Stimulated activated effector memory CD8-positive, alpha-beta T cell treated with anti-CD3 and anti-CD28 coated beads, Interleukin-12 subunit alpha, Interleukin-12 subunit beta, amount 100 ng/mL, for 72 hours (primary cell): ENCODE results near the gene COL5A1.

Experiments used
- ATAC-seq: fragments of 150-1000 bp; cut with Tn5 transposase; 2 replicates; pipeline ENCODE4 v1.10.0; 2021
- DNase-seq, 2 donors: peaks; one replicate each; pipeline ENCODE4 v3.0.0; 2021 to 2022; ENCODE audit warnings: low spot score in 2 of 2
- H3K27ac Mint-ChIP-seq: one replicate; pipeline ENCODE4 v1.8.0; 2022; ENCODE audit warnings: mild to moderate bottlenecking, mixed read lengths
- H3K36me3 Mint-ChIP-seq: one replicate; pipeline ENCODE4 v1.8.0; 2022; ENCODE audit warnings: mild to moderate bottlenecking, mixed read lengths
- H3K4me1 Mint-ChIP-seq: one replicate; pipeline ENCODE4 v1.8.0; 2022; ENCODE audit warnings: mixed read lengths
- H3K4me3 Mint-ChIP-seq: one replicate; pipeline ENCODE4 v1.8.0; 2022; ENCODE audit warnings: mild to moderate bottlenecking, mixed read lengths
- H3K9me3 Mint-ChIP-seq: one replicate; pipeline ENCODE4 v1.8.0; 2022; ENCODE audit warnings: mixed read lengths

The COL5A1 gene

DNA sequence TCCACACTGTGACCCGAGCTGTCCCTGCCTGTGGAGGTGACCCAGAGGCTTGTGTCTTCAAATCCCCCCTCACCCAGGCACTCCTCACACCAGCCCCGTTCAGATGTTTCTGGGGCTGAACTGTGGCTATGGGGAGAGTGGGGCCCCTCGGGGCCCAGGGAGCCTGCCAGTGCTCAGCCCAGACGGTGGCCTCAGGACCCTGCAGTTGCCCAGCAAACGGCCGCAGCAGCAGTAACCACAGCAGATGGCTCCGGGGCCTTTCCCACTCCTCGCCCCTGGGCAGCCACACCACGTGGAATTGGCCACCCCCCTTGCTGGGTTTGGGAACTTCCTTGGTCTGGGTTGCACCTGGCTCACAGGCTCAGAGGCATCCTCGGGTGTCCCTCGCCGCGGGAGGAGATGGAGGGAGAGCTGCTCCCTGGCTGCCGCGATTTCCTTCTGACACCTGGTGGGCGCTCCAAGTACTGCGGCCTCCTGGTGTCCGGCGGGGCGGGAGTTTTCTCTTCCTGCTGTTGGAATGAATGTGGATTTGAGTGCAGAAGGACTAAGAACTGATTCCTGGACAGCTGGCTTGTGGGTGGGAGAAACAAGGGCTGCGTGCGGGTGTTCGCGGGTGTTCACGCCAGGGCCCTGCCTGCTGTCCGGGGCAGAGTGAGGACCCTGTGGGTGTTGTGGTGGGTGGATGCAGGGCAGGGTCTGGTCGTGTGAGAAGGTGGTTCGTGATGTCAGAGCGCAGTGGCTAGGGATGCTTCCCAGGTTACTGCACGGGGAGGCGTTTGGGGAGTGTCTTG, 97.5 kb downstream of the COL5A1 start:
- Mint-ChIP-seq H3K27ac (peak overlapping the region; percentile 13), H3K4me1 (peaks cover 8% of the 10 kb centered on the region), H3K9me3 (no peaks in the 10 kb centered on the region), H3K36me3 (no peaks in the 10 kb centered on the region), H3K4me3 (no peak overlapping the region)
- DNase-seq (peak in 1 of 2 donors; percentile 56), ATAC-seq (no peak)

- Mint-ChIP-seq H3K9me3 (no peaks in the 10 kb centered on the region), H3K4me3 (no peak overlapping the region), H3K36me3 (no peaks in the 10 kb centered on the region), H3K4me1 (peaks cover 8% of the 10 kb centered on the region), H3K27ac (peak overlapping the region; percentile 13)
- DNase-seq (no peak), ATAC-seq (no peak)
These were observed 98.0 kb downstream of the COL5A1 start for GRCh38 chr9:134739660-134739968.

DNA sequence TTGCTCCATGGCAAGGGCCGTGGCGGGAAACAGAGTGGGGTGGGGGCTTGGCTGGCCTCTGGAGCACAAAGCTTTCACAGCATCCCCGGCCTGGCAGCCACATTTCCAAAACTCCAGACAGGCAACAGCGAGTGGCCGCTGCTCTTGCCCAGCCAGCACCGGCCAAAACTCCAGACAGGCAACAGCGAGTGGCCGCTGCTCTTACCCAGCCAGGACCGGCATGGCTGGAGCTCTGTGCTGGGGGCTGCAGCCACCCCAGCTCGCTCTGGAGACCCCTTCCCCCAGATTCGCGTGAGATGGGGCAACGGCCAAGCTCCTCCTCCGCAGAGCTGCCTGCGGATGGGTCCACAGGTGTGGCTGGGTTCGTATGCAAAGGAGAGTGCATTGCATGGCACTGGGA, 98.5 kb downstream of the COL5A1 start:
- H3K4me1 Mint-ChIP-seq, result peaks cover 8% of the 10 kb centered on the region
- no peak for DNase-seq
- ATAC-seq, result no peak
- H3K27ac Mint-ChIP-seq, result no peak overlapping the region
- H3K4me3 Mint-ChIP-seq, result no peak overlapping the region
- H3K9me3 Mint-ChIP-seq, result no peaks in the 10 kb centered on the region
- H3K36me3 Mint-ChIP-seq, result no peaks in the 10 kb centered on the region

GRCh38 chr9:134741846-134742245, 100.2 kb downstream of the COL5A1 start:
- Mint-ChIP-seq H3K4me3 (no peak overlapping the region), H3K9me3 (no peaks in the 10 kb centered on the region), H3K36me3 (no peaks in the 10 kb centered on the region), H3K4me1 (peaks cover 8% of the 10 kb centered on the region), H3K27ac (peak overlapping the region; percentile 47)
- ATAC-seq, result no peak
- DNase-seq, result no peak

GRCh38 chr9:134742822-134743535, 101.4 kb downstream of the COL5A1 start:
- H3K4me1 Mint-ChIP-seq, result peaks cover 8% of the 10 kb centered on the region
- H3K9me3 Mint-ChIP-seq, result no peaks in the 10 kb centered on the region
- H3K36me3 Mint-ChIP-seq, result no peaks in the 10 kb centered on the region
- DNase-seq, result no peak
- H3K4me3 Mint-ChIP-seq, result no peak overlapping the region
- ATAC-seq, result no peak
- peak overlapping the region; percentile 6 for H3K27ac Mint-ChIP-seq

- ATAC-seq (no peak), DNase-seq (no peak)
- Mint-ChIP-seq H3K4me1 (peaks cover 8% of the 10 kb centered on the region), H3K4me3 (no peak overlapping the region), H3K27ac (no peak overlapping the region), H3K36me3 (no peaks in the 10 kb centered on the region), H3K9me3 (peaks cover 2% of the 10 kb centered on the region)
These were observed 102.2 kb downstream of the COL5A1 start for GRCh38 chr9:134743853-134744252.

DNA sequence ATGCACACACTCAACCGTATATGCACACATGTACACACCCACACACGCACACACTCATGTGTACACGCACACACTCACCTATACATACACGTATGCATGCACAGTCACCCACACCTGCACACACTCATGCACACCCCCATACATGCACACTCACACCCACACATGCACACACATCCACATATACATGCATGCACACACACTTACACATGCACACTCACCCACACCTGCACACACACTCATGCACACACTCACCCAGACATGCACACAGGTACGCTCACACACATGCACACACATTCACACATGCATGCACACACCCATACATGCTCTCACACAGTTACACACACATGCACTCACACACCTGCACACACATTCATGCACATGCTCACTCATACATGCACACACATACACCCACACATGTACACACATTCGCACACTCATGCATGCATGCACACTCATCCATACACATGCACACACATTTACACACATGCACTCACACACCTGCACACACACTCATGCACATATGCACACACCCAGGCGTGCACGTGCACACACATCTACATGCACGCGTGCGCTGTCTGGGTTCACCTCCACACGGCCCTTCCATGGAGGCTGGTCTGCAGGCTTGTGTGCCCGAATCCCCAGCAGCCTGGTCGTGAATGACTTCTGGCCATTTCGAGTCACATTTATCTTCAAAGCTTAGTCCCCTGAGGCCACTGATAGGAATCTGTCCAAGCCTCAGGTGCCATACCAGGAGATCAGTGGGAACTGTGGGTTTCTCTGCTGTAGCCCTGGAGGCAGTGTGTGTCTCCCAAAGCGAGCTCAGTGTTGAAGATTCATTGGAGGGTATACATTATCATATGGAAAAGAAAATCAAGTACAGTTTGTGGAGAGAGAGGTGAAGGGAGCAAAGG, 103.0 kb downstream of the COL5A1 start:
- Mint-ChIP-seq H3K4me3 (no peak overlapping the region), H3K9me3 (peaks cover 2% of the 10 kb centered on the region), H3K27ac (no peak overlapping the region), H3K4me1 (peaks cover under 1% of the 10 kb centered on the region), H3K36me3 (no peaks in the 10 kb centered on the region)
- ATAC-seq (no peak), DNase-seq (no peak)

GRCh38 chr9:134747951-134748489, 106.4 kb downstream of the COL5A1 start:
- no peaks in the 10 kb centered on the region for H3K36me3 Mint-ChIP-seq
- H3K4me3 Mint-ChIP-seq, result no peak overlapping the region
- ATAC-seq, result no peak
- peaks cover 2% of the 10 kb centered on the region for H3K9me3 Mint-ChIP-seq
- DNase-seq, result no peak
- H3K4me1 Mint-ChIP-seq, result no peaks in the 10 kb centered on the region
- H3K27ac Mint-ChIP-seq, result no peak overlapping the region

DNA sequence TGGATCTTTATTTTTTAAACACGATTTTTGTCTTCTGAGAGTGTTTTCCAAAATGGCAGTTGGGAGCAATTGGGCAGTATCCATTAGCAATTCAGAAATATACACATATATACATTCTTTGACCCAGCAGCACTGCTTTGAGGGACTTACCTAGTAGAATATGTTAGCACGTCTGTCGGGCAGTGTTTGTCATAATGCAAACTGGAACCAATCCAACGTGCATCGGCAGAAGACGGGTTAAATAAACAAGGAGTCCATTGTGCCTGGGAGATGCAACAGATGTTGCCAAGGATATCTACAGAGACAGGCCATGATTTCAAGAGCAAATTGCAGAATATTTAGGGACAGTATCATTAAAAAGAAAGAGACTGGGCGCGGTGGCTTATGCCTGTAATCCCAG, 107.0 kb downstream of the COL5A1 start:
- Mint-ChIP-seq H3K4me1 (no peaks in the 10 kb centered on the region), H3K36me3 (no peaks in the 10 kb centered on the region), H3K9me3 (peaks cover 2% of the 10 kb centered on the region), H3K4me3 (no peak overlapping the region), H3K27ac (no peak overlapping the region)
- DNase-seq, result no peak
- ATAC-seq, result no peak

- H3K9me3 Mint-ChIP-seq, result peaks cover 2% of the 10 kb centered on the region
- H3K27ac Mint-ChIP-seq, result no peak overlapping the region
- DNase-seq (no peak), ATAC-seq (no peak)
- no peaks in the 10 kb centered on the region for H3K4me1 Mint-ChIP-seq
- H3K4me3 Mint-ChIP-seq, result no peak overlapping the region
- no peaks in the 10 kb centered on the region for H3K36me3 Mint-ChIP-seq
These were observed 109.0 kb downstream of the COL5A1 start for GRCh38 chr9:134750450-134751155.

- Mint-ChIP-seq H3K36me3 (no peaks in the 10 kb centered on the region), H3K27ac (no peak overlapping the region), H3K9me3 (peaks cover 2% of the 10 kb centered on the region), H3K4me3 (no peak overlapping the region), H3K4me1 (no peaks in the 10 kb centered on the region)
- ATAC-seq, result no peak
- DNase-seq, result no peak
These were observed 110.0 kb downstream of the COL5A1 start for GRCh38 chr9:134751622-134752021.

- no peaks in the 10 kb centered on the region for H3K36me3 Mint-ChIP-seq
- H3K27ac Mint-ChIP-seq, result no peak overlapping the region
- DNase-seq, result no peak
- no peak for ATAC-seq
- no peaks in the 10 kb centered on the region for H3K4me1 Mint-ChIP-seq
- H3K9me3 Mint-ChIP-seq, result peaks cover 2% of the 10 kb centered on the region
- no peak overlapping the region for H3K4me3 Mint-ChIP-seq
These were observed 111.0 kb downstream of the COL5A1 start for GRCh38 chr9:134752471-134753168.

GRCh38 chr9:134753191-134753590, 111.6 kb downstream of the COL5A1 start:
- H3K9me3 Mint-ChIP-seq, result peaks cover under 1% of the 10 kb centered on the region
- no peaks in the 10 kb centered on the region for H3K4me1 Mint-ChIP-seq
- no peak for ATAC-seq
- no peak for DNase-seq
- H3K27ac Mint-ChIP-seq, result no peak overlapping the region
- no peaks in the 10 kb centered on the region for H3K36me3 Mint-ChIP-seq
- H3K4me3 Mint-ChIP-seq, result no peak overlapping the region

DNA sequence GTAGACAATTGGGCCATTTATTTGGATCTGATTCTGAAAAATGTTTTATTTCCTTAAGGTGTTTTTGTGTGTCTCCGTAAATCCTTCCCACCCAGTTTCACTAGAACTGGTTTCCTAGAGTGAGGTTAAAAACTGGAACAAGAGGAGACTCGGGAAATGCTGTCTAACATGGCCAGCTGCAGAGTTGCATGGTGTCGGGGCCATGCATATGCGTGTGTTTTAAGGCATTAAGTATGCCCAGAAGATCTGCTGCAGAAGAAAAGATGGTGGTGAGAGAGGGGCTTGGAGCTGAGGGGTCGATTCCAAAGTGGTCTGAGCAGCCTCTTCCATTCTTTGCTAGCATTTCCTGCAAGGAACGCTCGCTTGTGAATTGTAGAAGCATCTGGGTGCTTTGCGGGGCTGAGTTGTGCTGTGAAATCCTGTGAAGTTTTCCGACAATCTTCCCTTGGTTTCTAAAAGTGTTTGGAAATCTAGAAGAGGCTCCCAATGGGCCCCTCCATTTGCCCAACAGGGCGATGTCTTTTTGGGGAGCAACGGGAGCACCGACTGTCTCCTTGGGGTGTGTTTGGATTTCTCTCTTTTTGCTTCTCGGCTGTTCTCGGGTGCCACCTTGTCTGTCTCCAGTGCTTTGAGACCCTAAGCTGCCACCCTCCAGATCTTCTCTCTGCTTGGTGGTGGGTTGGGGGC, 113.8 kb downstream of the COL5A1 start:
- no peak for DNase-seq
- Mint-ChIP-seq H3K4me1 (no peaks in the 10 kb centered on the region), H3K4me3 (no peak overlapping the region), H3K36me3 (peaks cover under 1% of the 10 kb centered on the region), H3K27ac (no peak overlapping the region), H3K9me3 (no peaks in the 10 kb centered on the region)
- ATAC-seq, result no peak
